ENCODE data around the gene SPRY4.

DNA sequence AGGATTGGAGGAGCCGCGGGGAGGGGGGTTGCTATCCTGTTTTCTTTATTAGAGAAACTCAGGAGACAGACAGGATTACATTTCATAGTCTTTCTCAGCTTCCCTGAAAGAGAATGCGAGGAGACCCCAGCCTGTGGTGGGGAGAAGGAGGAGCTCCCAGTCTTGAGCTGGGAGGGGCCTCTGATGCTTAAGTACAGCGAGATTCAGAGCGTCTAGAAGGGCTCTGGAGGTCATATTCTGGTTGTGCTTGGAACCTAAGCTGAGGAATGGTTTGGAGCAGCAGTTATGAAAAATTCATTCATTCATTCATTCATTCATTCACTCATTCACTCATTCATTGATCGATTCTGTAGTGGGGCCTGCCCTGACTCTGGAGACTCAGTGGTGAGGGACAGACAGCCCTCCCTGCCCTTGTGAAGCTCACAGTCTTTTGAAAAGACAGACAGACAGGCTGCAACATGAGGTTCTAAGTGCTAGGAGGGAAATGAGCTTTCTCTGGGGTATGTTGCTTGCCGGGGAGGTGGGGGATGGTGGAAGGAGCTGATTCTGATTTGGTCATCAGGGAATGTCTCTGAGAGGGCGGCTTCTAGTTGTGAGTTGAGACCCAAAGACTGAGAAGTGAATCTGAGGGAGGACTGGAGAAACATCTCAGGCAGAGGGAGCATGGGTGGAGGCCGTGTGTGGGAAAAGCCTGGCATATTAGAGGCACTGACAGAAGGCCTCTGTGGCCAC, 2.5 kb upstream of the SPRY4 start:
- TF ChIP-seq, protein P1, sequence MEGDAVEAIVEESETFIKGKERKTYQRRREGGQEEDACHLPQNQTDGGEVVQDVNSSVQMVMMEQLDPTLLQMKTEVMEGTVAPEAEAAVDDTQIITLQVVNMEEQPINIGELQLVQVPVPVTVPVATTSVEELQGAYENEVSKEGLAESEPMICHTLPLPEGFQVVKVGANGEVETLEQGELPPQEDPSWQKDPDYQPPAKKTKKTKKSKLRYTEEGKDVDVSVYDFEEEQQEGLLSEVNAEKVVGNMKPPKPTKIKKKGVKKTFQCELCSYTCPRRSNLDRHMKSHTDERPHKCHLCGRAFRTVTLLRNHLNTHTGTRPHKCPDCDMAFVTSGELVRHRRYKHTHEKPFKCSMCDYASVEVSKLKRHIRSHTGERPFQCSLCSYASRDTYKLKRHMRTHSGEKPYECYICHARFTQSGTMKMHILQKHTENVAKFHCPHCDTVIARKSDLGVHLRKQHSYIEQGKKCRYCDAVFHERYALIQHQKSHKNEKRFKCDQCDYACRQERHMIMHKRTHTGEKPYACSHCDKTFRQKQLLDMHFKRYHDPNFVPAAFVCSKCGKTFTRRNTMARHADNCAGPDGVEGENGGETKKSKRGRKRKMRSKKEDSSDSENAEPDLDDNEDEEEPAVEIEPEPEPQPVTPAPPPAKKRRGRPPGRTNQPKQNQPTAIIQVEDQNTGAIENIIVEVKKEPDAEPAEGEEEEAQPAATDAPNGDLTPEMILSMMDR (IDR thresholded peaks at IDR 0.05; ENCODE audit: low read depth, low read length): no peak
- no peak for TF ChIP-seq POLR2A (IDR thresholded peaks at IDR 0.05; ENCODE audit: extremely low read depth, insufficient read length)
- TF ChIP-seq, protein P2, sequence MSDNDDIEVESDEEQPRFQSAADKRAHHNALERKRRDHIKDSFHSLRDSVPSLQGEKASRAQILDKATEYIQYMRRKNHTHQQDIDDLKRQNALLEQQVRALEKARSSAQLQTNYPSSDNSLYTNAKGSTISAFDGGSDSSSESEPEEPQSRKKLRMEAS (IDR thresholded peaks at IDR 0.05; ENCODE audit: low read depth, low read length): no peak
- TF ChIP-seq MYC (IDR thresholded peaks at IDR 0.05; ENCODE audit: low read depth, low read length): no peak
